Esophagus squamous epithelium (tissue), 5 donors: ENCODE measurements around the gene PLXNB2. TPM values are rescaled to one million over a fixed set of nuclear protein-coding genes. Genes with fewer than 3 reads are reported as not detected.

ENCODE experiments used
- DNase-seq: peaks from one replicate; lab custom pipeline; 2025; lab: John Stamatoyannopoulos, UW
- H3K27ac ChIP-seq, 4 donors: fragments of 200-600 bp; sonication (generic); one replicate each; pipeline ENCODE4 v1.5.1; 2016 to 2019; ENCODE audit warnings: mild to moderate bottlenecking in 1 of 4
- H3K27me3 ChIP-seq, 4 donors: fragments of 200-600 bp; sonication (generic); 1 replicate in 3 of 4; 2 replicates in 1 of 4; pipeline versions ENCODE4 v1.5.1 to v1.6.0; 2017 to 2021; ENCODE audit warnings: antibody characterized with exemption in 1 of 4
- H3K36me3 ChIP-seq, 3 donors: fragments of 200-600 bp; sonication (generic); one replicate each; pipeline ENCODE4 v1.5.1; 2016 to 2019
- H3K4me1 ChIP-seq, 3 donors: fragments of 200-600 bp; sonication (generic); one replicate each; pipeline ENCODE4 v1.5.1; 2017 to 2019
- H3K4me3 ChIP-seq, 4 donors: fragments of 200-600 bp; sonication (generic); 1 replicate in 3 of 4; 2 replicates in 1 of 4; pipeline ENCODE4 v1.5.1; 2016 to 2019; ENCODE audit warnings: mild to moderate bottlenecking in 2 of 4, moderate library complexity in 1 of 4
- H3K9me3 ChIP-seq, 3 donors: fragments of 200-600 bp; sonication (generic); one replicate each; pipeline ENCODE4 v1.5.1; 2016 to 2019
- CTCF ChIP-seq, 6 experiments: fragments of 450-650 bp in 4 of 6; fragments of 200-600 bp in 2 of 6; sonication (generic) in 2 of 6; IDR thresholded peaks; one replicate each; pipeline ENCODE4 v1.5.1; 2016 to 2019; ENCODE audit warnings: antibody characterized with exemption in 6 of 6, mild to moderate bottlenecking in 4 of 6, moderate library complexity in 4 of 6
- POLR2A ChIP-seq, 4 donors: fragments of 450-650 bp; IDR thresholded peaks; one replicate each; pipeline ENCODE4 v1.6.1; 2017; ENCODE audit warnings: antibody characterized with exemption in 4 of 4, mild to moderate bottlenecking in 4 of 4, moderate library complexity in 3 of 4
- WGBS, 2 donors: methylation state at CpG; one replicate each; pipeline ENCODE4 v1.1.5; 2018; 5-methylcytosine and 5-hydroxymethylcytosine counted together
- intact Hi-C: fragments of 100-400 bp; cut with DNase I; formaldehyde crosslinking; loops from one replicate; pipeline ENCODE4 v1.15.0; 2022
- total RNA-seq, 4 donors: library from RNA; depleted of rRNA; stranded (reverse); fragments of >200 nt; gene quantifications; one replicate each; pipeline ENCODE4 v1.1.0, GENCODE V29; 2016
- donor health status: DM: yes; HTN: yes; CAD: no.

PLXNB2 gene
- total RNA-seq, 4 donors from 2014 or later: 80.9 to 231 (median 129) TPM

GRCh38 chr22:50317178-50317577, 9.7 kb upstream of the PLXNB2 start:
- no peak overlapping the region for H3K4me3 ChIP-seq
- no peaks in the 10 kb centered on the region for H3K36me3 ChIP-seq
- 83 to 92% methylated on average over 1 to 4 of the region's 9 CpGs for WGBS, 2 donors
- H3K9me3 ChIP-seq: no peaks in the 10 kb centered on the region
- H3K27me3 ChIP-seq: no peaks in the 10 kb centered on the region
- DNase-seq: no peak
- TF ChIP-seq CTCF (IDR thresholded peaks at IDR 0.05) (no peak), POLR2A (IDR thresholded peaks at IDR 0.05) (no peak)
- H3K27ac ChIP-seq: no peak overlapping the region
- intact Hi-C loops: no loop called here
- H3K4me1 ChIP-seq: peaks cover 8 to 28% (median 8%) of the 10 kb centered on the region in 3 donors

DNA sequence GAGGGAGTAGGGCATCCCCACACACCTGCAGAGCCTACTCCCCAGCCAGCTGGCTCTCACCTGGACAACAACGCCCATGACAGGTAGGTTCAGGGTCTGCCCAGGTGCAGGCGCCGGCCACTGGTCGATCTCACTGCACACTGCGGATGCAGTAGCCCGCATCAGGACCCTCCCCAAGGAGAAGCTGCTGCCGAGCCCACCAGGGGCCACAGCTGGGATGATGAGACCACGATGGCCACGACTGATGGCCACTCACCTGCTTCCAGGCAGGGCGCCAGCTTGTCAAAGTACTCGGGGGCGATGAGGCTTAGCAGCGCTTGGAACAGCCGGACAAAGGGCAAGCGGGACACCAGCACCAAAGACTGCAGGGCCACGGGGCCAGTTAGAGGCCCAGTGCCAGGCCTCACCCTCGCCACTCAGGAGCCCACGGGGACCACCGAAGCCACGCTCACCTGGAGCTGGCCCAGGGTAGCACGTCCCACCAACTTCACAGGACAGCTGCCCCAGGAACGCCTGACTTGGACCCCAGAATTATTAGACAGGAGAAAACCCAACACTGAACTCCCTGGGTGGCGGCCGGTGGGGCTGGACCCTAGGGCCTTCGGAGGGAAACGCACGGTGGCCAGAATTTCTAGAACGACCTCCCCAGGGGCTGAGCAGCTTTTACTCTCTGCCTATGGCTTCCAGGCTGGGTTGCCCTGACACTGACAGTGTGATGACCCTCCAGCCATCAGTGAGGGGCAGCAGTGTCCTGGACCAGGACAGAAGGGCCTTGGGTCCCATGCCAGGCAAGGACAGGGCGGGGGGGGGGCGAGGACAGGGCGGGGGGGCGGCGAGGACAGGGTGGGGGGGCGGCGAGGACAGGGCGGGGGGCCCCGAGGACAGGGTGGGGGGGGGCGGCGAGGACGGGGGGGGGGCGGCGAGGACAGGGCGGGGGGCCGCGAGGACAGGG, 8.9 kb upstream of the PLXNB2 start:
- H3K27me3 ChIP-seq: no peaks in the 10 kb centered on the region
- WGBS, 2 donors: 80 to 91% methylated on average over 2 to 23 of the region's 45 CpGs
- no peak overlapping the region for H3K4me3 ChIP-seq
- no peak overlapping the region for H3K27ac ChIP-seq
- DNase-seq: no peak
- no peak for TF ChIP-seq POLR2A (IDR thresholded peaks at IDR 0.05)
- TF ChIP-seq CTCF (IDR thresholded peaks at IDR 0.05): no peak
- no peaks in the 10 kb centered on the region for H3K9me3 ChIP-seq
- intact Hi-C loops: no loop called here
- no peaks in the 10 kb centered on the region for H3K36me3 ChIP-seq
- H3K4me1 ChIP-seq: peaks cover 8 to 28% (median 8%) of the 10 kb centered on the region in 3 donors

GRCh38 chr22:50315289-50316113, 8.1 kb upstream of the PLXNB2 start:
- Histone ChIP-seq H3K4me3 (no peak overlapping the region), H3K27ac (peak overlapping the region in 1 of 4 donors; percentile 63), H3K4me1 (peaks cover 8 to 28% (median 8%) of the 10 kb centered on the region in 3 donors), H3K36me3 (no peaks in the 10 kb centered on the region), H3K27me3 (no peaks in the 10 kb centered on the region), H3K9me3 (no peaks in the 10 kb centered on the region)
- WGBS, 2 donors: 80 to 83% methylated on average over 9 to 13 of the region's 18 CpGs
- intact Hi-C loops: no loop called here
- TF ChIP-seq POLR2A (IDR thresholded peaks at IDR 0.05) (no peak), CTCF (IDR thresholded peaks at IDR 0.05) (no peak)
- DNase-seq: no peak

GRCh38 chr22:50314455-50315288, 7.2 kb upstream of the PLXNB2 start:
- intact Hi-C loops: no loop called here
- WGBS, 2 donors: 49 to 55% methylated on average over 11 to 22 of the region's 33 CpGs

More at GRCh38 chr22:50314455-50315288, 7.2 kb upstream of the PLXNB2 start:
- H3K4me3 ChIP-seq: peak overlapping the region in 2 of 4 donors; percentile 26 to 48
- peak in 1 of 4 donors; percentile 37 for TF ChIP-seq POLR2A (IDR thresholded peaks at IDR 0.05)
- no peak for TF ChIP-seq CTCF (IDR thresholded peaks at IDR 0.05)
- H3K27ac ChIP-seq: peak overlapping the region in 2 of 4 donors; percentile 57 to 63
- H3K36me3 ChIP-seq: no peaks in the 10 kb centered on the region
- no peak for DNase-seq
- peaks cover 8 to 28% (median 8%) of the 10 kb centered on the region in 3 donors for H3K4me1 ChIP-seq
- no peaks in the 10 kb centered on the region for H3K9me3 ChIP-seq
- no peaks in the 10 kb centered on the region for H3K27me3 ChIP-seq
